Gastroesophageal sphincter (tissue), 4 donors: Measurements from ENCODE around the gene STUM. TPM values are rescaled to one million over a fixed set of nuclear protein-coding genes. Genes with fewer than 3 reads are reported as not detected.
A peak's percentile ranks its signal among the peaks of the same experiment; 100 is the strongest.

Source experiments
- ATAC-seq: fragments of 150-250 bp; one replicate; pipeline ENCODE4 v1.9.1; 2016; ENCODE audit warnings: mild to moderate bottlenecking, moderate library complexity
- H3K27ac ChIP-seq, 4 donors: fragments of 200-600 bp; sonication (generic) in 3 of 4; 1 replicate in 3 of 4; 2 replicates in 1 of 4; pipeline ENCODE4 v1.5.1; 2016 to 2019
- H3K27me3 ChIP-seq: fragments of 200-600 bp; sonication (generic); one replicate; pipeline ENCODE4 v1.5.1; 2019
- H3K36me3 ChIP-seq, 2 donors: fragments of 200-600 bp; sonication (generic); one replicate each; pipeline ENCODE4 v1.5.1; 2019; ENCODE audit warnings: control low read depth in 1 of 2
- H3K4me1 ChIP-seq, 3 donors: fragments of 200-600 bp; sonication (generic); 1 replicate in 2 of 3; 2 replicates in 1 of 3; pipeline ENCODE4 v1.5.1; 2016 to 2019; ENCODE audit warnings: control low read depth in 2 of 3
- H3K4me3 ChIP-seq, 2 donors: fragments of 200-600 bp; sonication (generic); one replicate each; pipeline ENCODE4 v1.5.1; 2019; ENCODE audit warnings: mild to moderate bottlenecking in 1 of 2, moderate library complexity in 1 of 2
- H3K9me3 ChIP-seq, 3 donors: fragments of 200-600 bp; sonication (generic); one replicate each; pipeline ENCODE4 v1.5.1; 2017 to 2019; ENCODE audit warnings: control low read depth in 2 of 3
- EP300 ChIP-seq: sonication (generic); formaldehyde crosslinking; IDR thresholded peaks from one replicate; pipeline ENCODE4 v1.6.1; 2017; ENCODE audit warnings: antibody characterized with exemption, mild to moderate bottlenecking
- POLR2A ChIP-seq, 2 donors: fragments of 450-650 bp; IDR thresholded peaks; one replicate each; pipeline ENCODE4 v1.6.1; 2017; ENCODE audit warnings: antibody characterized with exemption in 2 of 2, mild to moderate bottlenecking in 2 of 2, moderate library complexity in 1 of 2
- POLR2AphosphoS5 ChIP-seq: sonication (generic); formaldehyde crosslinking; IDR thresholded peaks from one replicate; pipeline ENCODE4 v1.6.1; 2017; ENCODE audit warnings: antibody characterized with exemption
- WGBS, 2 donors: methylation state at CpG; one replicate each; pipeline ENCODE4 v1.1.5; 2018; ENCODE audit warnings: low coverage in 1 of 2; 5-methylcytosine and 5-hydroxymethylcytosine counted together
- total RNA-seq, 4 donors: library from RNA; depleted of rRNA; stranded (reverse); fragments of >200 nt; gene quantifications; one replicate each; pipeline ENCODE4 v1.1.0, GENCODE V29; 2016
- TF ChIP-seq, protein P1 (sequence below), 4 experiments: fragments of 200-600 bp in 2 of 4; fragments of 450-650 bp in 2 of 4; sonication (generic) in 1 of 4; IDR thresholded peaks; one replicate each; pipeline ENCODE4 v1.5.1; 2017 to 2019; ENCODE audit warnings: antibody characterized with exemption in 4 of 4, mild to moderate bottlenecking in 2 of 4, moderate library complexity in 2 of 4

STUM gene
- total RNA-seq, 4 donors from 2014 or later: 2.8 to 9.1 (median 4.5) TPM

DNA sequence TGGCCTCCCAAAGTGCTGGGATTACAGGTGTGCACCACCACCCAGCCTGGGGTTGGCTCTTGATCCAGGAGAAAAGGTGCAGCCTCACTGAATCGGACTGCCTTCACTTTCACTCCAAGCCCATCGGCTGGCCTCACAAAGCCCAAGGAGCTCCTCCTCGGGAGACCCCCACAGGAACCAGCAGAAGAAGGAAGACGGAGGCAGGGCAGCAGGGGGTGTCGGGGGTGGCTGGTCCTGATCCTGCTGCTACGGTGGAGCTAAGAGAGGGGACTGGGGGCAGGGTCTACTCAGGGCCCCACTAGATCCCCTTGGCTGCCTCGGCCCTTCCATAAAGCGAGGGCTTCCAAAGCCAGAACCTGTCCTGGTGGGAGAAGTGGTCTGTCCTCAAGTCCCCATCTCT lies 93.9 kb downstream of the STUM start:
- H3K4me3 ChIP-seq: no peak overlapping the region
- TF ChIP-seq, protein P1, sequence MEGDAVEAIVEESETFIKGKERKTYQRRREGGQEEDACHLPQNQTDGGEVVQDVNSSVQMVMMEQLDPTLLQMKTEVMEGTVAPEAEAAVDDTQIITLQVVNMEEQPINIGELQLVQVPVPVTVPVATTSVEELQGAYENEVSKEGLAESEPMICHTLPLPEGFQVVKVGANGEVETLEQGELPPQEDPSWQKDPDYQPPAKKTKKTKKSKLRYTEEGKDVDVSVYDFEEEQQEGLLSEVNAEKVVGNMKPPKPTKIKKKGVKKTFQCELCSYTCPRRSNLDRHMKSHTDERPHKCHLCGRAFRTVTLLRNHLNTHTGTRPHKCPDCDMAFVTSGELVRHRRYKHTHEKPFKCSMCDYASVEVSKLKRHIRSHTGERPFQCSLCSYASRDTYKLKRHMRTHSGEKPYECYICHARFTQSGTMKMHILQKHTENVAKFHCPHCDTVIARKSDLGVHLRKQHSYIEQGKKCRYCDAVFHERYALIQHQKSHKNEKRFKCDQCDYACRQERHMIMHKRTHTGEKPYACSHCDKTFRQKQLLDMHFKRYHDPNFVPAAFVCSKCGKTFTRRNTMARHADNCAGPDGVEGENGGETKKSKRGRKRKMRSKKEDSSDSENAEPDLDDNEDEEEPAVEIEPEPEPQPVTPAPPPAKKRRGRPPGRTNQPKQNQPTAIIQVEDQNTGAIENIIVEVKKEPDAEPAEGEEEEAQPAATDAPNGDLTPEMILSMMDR (IDR thresholded peaks at IDR 0.05): no peak
- TF ChIP-seq POLR2AphosphoS5: no peak
- TF ChIP-seq EP300: no peak
- no peak for TF ChIP-seq POLR2A (IDR thresholded peaks at IDR 0.05)
- peaks cover 0 to 89% of the 10 kb centered on the region in 2 donors for H3K36me3 ChIP-seq
- H3K27me3 ChIP-seq: no peaks in the 10 kb centered on the region
- H3K9me3 ChIP-seq: no peaks in the 10 kb centered on the region
- no CpG with 5 or more reads among the region's 8 CpGs for WGBS, 2 donors
- H3K4me1 ChIP-seq: peaks cover 0 to 58% (median 2%) of the 10 kb centered on the region in 3 donors
- peak overlapping the region in 2 of 4 donors; percentile 84 to 87 for H3K27ac ChIP-seq
- ATAC-seq: no peak

DNA sequence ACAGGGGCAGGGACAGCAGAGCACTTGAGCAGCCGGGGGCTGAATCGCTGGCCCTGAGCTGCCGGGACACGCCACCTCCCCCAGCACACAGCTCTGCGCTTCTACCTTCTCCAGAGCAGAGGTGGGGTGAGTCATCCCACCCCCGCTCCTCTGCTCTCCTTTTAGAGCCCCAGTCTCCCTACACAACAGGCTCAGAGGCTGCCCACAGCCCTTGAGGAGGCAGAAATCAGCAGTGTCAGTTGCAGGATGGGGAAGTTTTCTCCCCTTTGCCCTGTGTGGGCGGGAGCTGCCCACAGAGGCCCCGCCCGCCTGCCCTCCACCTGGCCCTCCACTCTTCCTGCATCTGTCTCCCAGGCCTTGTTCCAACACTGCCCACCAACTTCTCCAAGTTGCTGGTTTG lies 94.6 kb downstream of the STUM start:
- H3K4me1 ChIP-seq: peaks cover 0 to 55% (median 2%) of the 10 kb centered on the region in 3 donors
- ATAC-seq: peak; percentile 33
- H3K9me3 ChIP-seq: no peaks in the 10 kb centered on the region
- TF ChIP-seq POLR2AphosphoS5 (no peak), EP300 (no peak), POLR2A (IDR thresholded peaks at IDR 0.05) (no peak)
- TF ChIP-seq, protein P1 (IDR thresholded peaks at IDR 0.05): no peak
- H3K4me3 ChIP-seq: no peak overlapping the region
- H3K27me3 ChIP-seq: no peaks in the 10 kb centered on the region
- peak overlapping the region in 3 of 4 donors; percentile 2 to 87 (median 84) for H3K27ac ChIP-seq
- peaks cover 0 to 89% of the 10 kb centered on the region in 2 donors for H3K36me3 ChIP-seq
- 60 to 63% methylated on average over 2 of the region's 9 CpGs for WGBS, 2 donors

DNA sequence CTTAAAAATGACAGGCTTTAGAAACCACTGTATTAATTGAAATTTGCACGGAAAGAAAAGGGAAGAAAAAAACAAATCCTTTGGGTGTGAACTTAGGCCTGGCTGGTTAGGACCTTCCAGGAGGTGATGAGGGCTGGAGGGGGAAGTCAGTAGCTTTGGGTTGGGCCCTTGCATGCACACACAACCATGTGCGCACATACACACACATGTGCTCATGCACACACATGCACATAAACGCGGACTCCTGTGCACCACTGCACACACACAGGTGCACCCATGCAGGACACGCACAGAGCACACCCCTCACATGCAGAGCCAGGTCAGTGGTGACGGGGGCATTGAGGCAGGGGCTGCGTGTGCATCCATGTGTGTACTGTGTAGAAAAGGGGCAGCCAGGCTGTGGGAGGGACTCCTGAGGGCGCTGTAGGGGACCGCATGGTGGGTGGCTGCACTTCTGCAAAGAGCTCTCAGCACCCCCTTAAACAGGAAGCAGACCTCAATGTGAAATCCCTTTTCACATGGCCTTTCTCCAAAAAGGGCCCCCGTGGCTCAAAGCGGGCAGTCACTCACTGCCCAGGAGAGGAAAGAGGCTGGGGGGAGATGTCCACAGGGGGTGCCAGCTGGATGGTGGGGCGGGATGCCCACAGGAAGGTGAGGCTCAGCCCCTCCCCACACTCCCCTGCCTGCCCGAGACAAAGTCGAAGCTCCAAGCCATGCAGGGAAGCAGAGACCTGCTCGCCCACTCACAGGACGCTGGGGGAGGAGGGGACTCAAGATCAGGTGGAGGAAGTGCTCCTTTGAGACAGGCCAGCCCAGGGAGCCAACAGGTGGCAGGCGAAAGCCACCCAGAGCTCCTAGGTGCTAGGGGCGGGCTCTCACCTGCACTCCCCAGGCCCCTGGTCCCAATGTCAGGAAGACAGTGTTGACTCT lies 95.3 kb downstream of the STUM start:
- 60 to 63% methylated on average over 3 to 7 of the region's 18 CpGs for WGBS, 2 donors
- TF ChIP-seq EP300: no peak
- TF ChIP-seq, protein P1 (IDR thresholded peaks at IDR 0.05): no peak
- TF ChIP-seq POLR2A (IDR thresholded peaks at IDR 0.05): no peak
- TF ChIP-seq POLR2AphosphoS5: no peak
- H3K9me3 ChIP-seq: no peaks in the 10 kb centered on the region
- no peak for ATAC-seq
- H3K27me3 ChIP-seq: no peaks in the 10 kb centered on the region
- H3K4me1 ChIP-seq: peaks cover 0 to 49% (median 2%) of the 10 kb centered on the region in 3 donors
- peak overlapping the region in 2 of 4 donors; percentile 84 to 87 for H3K27ac ChIP-seq
- H3K36me3 ChIP-seq: peaks cover 0 to 90% of the 10 kb centered on the region in 2 donors
- no peak overlapping the region for H3K4me3 ChIP-seq

DNA sequence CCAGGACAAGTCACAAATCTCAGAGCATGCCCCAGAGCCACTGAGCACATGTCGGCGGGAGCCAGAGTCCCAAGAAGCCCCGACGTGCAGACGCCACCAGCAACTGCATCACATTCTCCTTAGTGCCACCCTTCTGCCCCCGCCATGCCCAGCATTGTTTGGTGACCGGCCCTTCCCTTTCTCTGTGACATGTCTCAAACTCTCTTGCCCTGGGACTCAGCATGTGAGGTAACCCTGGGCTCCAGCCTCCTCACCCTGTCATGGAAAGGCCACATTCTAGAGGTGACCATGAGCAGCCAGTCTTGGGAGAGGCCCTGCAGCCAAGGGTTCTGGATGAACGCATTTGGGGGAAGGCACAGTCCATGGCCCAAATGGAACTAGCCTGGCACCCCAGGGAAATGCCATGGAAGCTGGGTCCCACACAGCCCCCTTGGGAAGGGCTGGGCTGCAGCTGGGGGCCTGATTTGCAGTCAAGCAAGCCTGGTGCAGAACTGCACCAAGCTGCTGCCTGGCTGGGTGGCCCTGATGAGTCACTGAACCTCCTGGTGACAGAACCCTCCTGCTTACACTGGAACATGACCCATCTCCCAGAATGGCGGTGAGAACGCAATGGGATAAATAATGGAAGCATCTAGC lies 96.1 kb downstream of the STUM start:
- Histone ChIP-seq H3K4me1 (peaks cover 0 to 54% (median 2%) of the 10 kb centered on the region in 3 donors), H3K9me3 (no peaks in the 10 kb centered on the region), H3K36me3 (peaks cover 0 to 83% of the 10 kb centered on the region in 2 donors), H3K27ac (peak overlapping the region in 2 of 4 donors; percentile 84 to 87), H3K27me3 (no peaks in the 10 kb centered on the region), H3K4me3 (no peak overlapping the region)
- 65% methylated on average over 7 of the region's 10 CpGs; no CpG with 5 or more reads in 1 of the 2 donors for whole genome bisulfite sequencing, 2 donors
- TF ChIP-seq, protein P1 (IDR thresholded peaks at IDR 0.05): no peak
- no peak for TF ChIP-seq EP300
- TF ChIP-seq POLR2AphosphoS5: no peak
- TF ChIP-seq POLR2A (IDR thresholded peaks at IDR 0.05): no peak
- ATAC-seq: no peak
